HepG2 (cell line): Measurements from ENCODE around the gene SDHD. TPM values are rescaled to one million over a fixed set of nuclear protein-coding genes. Genes with fewer than 3 reads are reported as not detected.

ENCODE experiments used
- polyA plus RNA-seq, 8 experiments: library from polyadenylated mRNA; depleted of rRNA in 3 of 8; stranded (reverse) in 7 of 8; unstranded in 1 of 8; fragments of >200 nt; fragmentation: Illumina TruSeq in 4 of 8; extraction: Trizol in 4 of 8; gene quantifications; 2 replicates each; pipeline versions ENCODE4 v1.2.1 to v1.2.3, GENCODE V29; 2011 to 2016; ENCODE audit warnings: low read depth in 4 of 8, missing spikeins in 1 of 8, mixed read lengths in 1 of 8; ENCODE audit not compliant: insufficient read depth in 1 of 8
- total RNA-seq, 5 experiments: library from RNA; depleted of rRNA; stranded (reverse); fragments of >200 nt; fragmentation: Illumina TruSeq; extraction: Trizol; gene quantifications; 2 replicates each; pipeline ENCODE4 v1.2.3, GENCODE V29; 2016; ENCODE audit warnings: low read depth in 1 of 5

SDHD gene
- total and polyA plus RNA-seq, 2 of the 13 experiments (the other 11 are each of a cell fraction or from before 2014, with no cell fraction given) = 117 to 123 TPM

Other genes starting within 250 kb of the SDHD start
- gene ALG9, start 215.3 kb upstream of the SDHD start, total RNA-seq (2016; rRNA removed; fragmentation: Illumina TruSeq; extraction: Trizol) = 24.4 and 39.4 TPM in 2 replicates
- 33.8 and 40.6 TPM in 2 replicates for gene ALG9, start 215.3 kb upstream of the SDHD start, polyA plus RNA-seq (2011; rRNA removed)
- 3.4 and 5.5 TPM in 2 replicates for gene FDXACB1, start 207.7 kb upstream of the SDHD start, total RNA-seq (2016; rRNA removed; fragmentation: Illumina TruSeq; extraction: Trizol)
- 1.1 and 1.2 TPM in 2 replicates for gene FDXACB1, start 207.7 kb upstream of the SDHD start, polyA plus RNA-seq (2011; rRNA removed)
- gene CFAP68, start 207.3 kb upstream of the SDHD start, total RNA-seq (2016; rRNA removed; fragmentation: Illumina TruSeq; extraction: Trizol) = 22.2 and 23.9 TPM in 2 replicates
- gene CFAP68, start 207.3 kb upstream of the SDHD start, polyA plus RNA-seq (2011; rRNA removed) = 25.6 and 26.3 TPM in 2 replicates
- gene CRYAB, start 175.1 kb upstream of the SDHD start, total RNA-seq (2016; rRNA removed; fragmentation: Illumina TruSeq; extraction: Trizol) = 0.55 and 0.69 TPM in 2 replicates
- 0.24 and 1.1 TPM in 2 replicates for gene CRYAB, start 175.1 kb upstream of the SDHD start, polyA plus RNA-seq (2011; rRNA removed)
- gene HSPB2, start 174.1 kb upstream of the SDHD start, total RNA-seq (2016; rRNA removed; fragmentation: Illumina TruSeq; extraction: Trizol) = not detected in 2 replicates
- gene HSPB2, start 174.1 kb upstream of the SDHD start, polyA plus RNA-seq (2011; rRNA removed) = 0.04 TPM in 1 of 2 replicates, not detected in the other
- gene C11orf52, start 168.0 kb upstream of the SDHD start, total RNA-seq (2016; rRNA removed; fragmentation: Illumina TruSeq; extraction: Trizol) = 7.4 and 10.5 TPM in 2 replicates
- 11.0 and 16.5 TPM in 2 replicates for gene C11orf52, start 168.0 kb upstream of the SDHD start, polyA plus RNA-seq (2011; rRNA removed)
- 25.0 and 29.7 TPM in 2 replicates for gene DIXDC1, start 149.5 kb upstream of the SDHD start, total RNA-seq (2016; rRNA removed; fragmentation: Illumina TruSeq; extraction: Trizol)
- 7.8 and 10.4 TPM in 2 replicates for gene DIXDC1, start 149.5 kb upstream of the SDHD start, polyA plus RNA-seq (2011; rRNA removed)
- gene DLAT, start 61.5 kb upstream of the SDHD start, total RNA-seq (2016; rRNA removed; fragmentation: Illumina TruSeq; extraction: Trizol) = 62.2 and 73.2 TPM in 2 replicates
- 21.5 and 26.4 TPM in 2 replicates for gene DLAT, start 61.5 kb upstream of the SDHD start, polyA plus RNA-seq (2011; rRNA removed)
- 2.7 and 2.8 TPM in 2 replicates for gene PIH1D2, start 12.9 kb upstream of the SDHD start, total RNA-seq (2016; rRNA removed; fragmentation: Illumina TruSeq; extraction: Trizol)
- 0.49 and 0.61 TPM in 2 replicates for gene PIH1D2, start 12.9 kb upstream of the SDHD start, polyA plus RNA-seq (2011; rRNA removed)
- 22.5 and 31.8 TPM in 2 replicates for gene NKAPD1, start 12.6 kb upstream of the SDHD start, total RNA-seq (2016; rRNA removed; fragmentation: Illumina TruSeq; extraction: Trizol)
- gene NKAPD1, start 12.6 kb upstream of the SDHD start, polyA plus RNA-seq (2011; rRNA removed) = 8.3 and 11.2 TPM in 2 replicates
- gene TIMM8B, start 117 bp upstream of the SDHD start, total RNA-seq (2016; rRNA removed; fragmentation: Illumina TruSeq; extraction: Trizol) = 98.3 and 125 TPM in 2 replicates
- 84.5 and 87.5 TPM in 2 replicates for gene TIMM8B, start 117 bp upstream of the SDHD start, polyA plus RNA-seq (2011; rRNA removed)
- 0.89 and 1.4 TPM in 2 replicates for gene IL18, start 77.2 kb downstream of the SDHD start, total RNA-seq (2016; rRNA removed; fragmentation: Illumina TruSeq; extraction: Trizol)
- gene IL18, start 77.2 kb downstream of the SDHD start, polyA plus RNA-seq (2011; rRNA removed) = 2.7 and 3.6 TPM in 2 replicates
- not detected in 2 replicates for gene TEX12, start 80.5 kb downstream of the SDHD start, total RNA-seq (2016; rRNA removed; fragmentation: Illumina TruSeq; extraction: Trizol)
- gene TEX12, start 80.5 kb downstream of the SDHD start, polyA plus RNA-seq (2011; rRNA removed) = not detected in 2 replicates
- 0.38 TPM in 1 of 2 replicates, not detected in the other for gene BCO2, start 88.6 kb downstream of the SDHD start, total RNA-seq (2016; rRNA removed; fragmentation: Illumina TruSeq; extraction: Trizol)
- 0.58 and 0.67 TPM in 2 replicates for gene BCO2, start 88.6 kb downstream of the SDHD start, polyA plus RNA-seq (2011; rRNA removed)
- gene PTS, start 139.6 kb downstream of the SDHD start, total RNA-seq (2016; rRNA removed; fragmentation: Illumina TruSeq; extraction: Trizol) = 46.8 and 49.3 TPM in 2 replicates
- 26.3 and 33.6 TPM in 2 replicates for gene PTS, start 139.6 kb downstream of the SDHD start, polyA plus RNA-seq (2011; rRNA removed)
- not detected in 2 replicates for gene PLET1, start 174.0 kb downstream of the SDHD start, total RNA-seq (2016; rRNA removed; fragmentation: Illumina TruSeq; extraction: Trizol)
- gene PLET1, start 174.0 kb downstream of the SDHD start, polyA plus RNA-seq (2011; rRNA removed) = not detected in 2 replicates